Measurements from ENCODE around the gene BRSK2.
"Not testable (repeated sequence)": the region's sequence is repeated elsewhere in the genome, so short reads cannot be mapped to it uniquely, and the experiment has no call there.

BRSK2 gene

DNA sequence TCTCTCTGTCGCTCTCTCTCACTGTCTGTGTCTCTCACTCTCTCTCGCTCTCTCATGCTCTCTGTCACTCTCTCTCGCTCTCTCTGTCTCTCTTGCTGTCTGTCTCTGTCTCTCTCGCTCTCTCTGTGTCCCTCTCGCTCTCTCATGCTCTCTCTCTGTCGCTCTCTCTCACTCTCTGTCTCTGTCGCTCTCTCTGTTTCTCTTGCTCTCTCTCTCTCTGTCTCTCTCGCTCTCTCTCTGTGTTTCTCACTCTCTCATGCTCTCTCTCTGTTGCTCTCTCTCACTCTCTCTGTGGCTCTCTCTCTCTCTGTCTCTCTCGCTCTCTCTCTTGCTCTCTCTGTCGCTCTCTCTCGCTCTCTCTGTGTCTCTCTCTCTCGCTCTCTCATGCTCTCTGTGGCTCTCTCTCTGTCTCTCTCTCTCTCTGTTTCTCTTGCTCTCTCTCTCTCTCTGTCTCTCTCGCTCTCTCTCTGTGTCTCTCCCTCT is 33.2 kb upstream of the BRSK2 start:
- DNase-seq (ENCODE audit: low read depth), result no peak
- TF ChIP-seq, protein P1, sequence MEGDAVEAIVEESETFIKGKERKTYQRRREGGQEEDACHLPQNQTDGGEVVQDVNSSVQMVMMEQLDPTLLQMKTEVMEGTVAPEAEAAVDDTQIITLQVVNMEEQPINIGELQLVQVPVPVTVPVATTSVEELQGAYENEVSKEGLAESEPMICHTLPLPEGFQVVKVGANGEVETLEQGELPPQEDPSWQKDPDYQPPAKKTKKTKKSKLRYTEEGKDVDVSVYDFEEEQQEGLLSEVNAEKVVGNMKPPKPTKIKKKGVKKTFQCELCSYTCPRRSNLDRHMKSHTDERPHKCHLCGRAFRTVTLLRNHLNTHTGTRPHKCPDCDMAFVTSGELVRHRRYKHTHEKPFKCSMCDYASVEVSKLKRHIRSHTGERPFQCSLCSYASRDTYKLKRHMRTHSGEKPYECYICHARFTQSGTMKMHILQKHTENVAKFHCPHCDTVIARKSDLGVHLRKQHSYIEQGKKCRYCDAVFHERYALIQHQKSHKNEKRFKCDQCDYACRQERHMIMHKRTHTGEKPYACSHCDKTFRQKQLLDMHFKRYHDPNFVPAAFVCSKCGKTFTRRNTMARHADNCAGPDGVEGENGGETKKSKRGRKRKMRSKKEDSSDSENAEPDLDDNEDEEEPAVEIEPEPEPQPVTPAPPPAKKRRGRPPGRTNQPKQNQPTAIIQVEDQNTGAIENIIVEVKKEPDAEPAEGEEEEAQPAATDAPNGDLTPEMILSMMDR (IDR thresholded peaks at IDR 0.05; ENCODE audit: control insufficient read depth, insufficient read depth, low read depth, low read length, missing control alignments), result no peak
- no peak overlapping the region for H3K4me3 ChIP-seq (ENCODE audit: control insufficient read depth, low read depth, low read length)

DNA sequence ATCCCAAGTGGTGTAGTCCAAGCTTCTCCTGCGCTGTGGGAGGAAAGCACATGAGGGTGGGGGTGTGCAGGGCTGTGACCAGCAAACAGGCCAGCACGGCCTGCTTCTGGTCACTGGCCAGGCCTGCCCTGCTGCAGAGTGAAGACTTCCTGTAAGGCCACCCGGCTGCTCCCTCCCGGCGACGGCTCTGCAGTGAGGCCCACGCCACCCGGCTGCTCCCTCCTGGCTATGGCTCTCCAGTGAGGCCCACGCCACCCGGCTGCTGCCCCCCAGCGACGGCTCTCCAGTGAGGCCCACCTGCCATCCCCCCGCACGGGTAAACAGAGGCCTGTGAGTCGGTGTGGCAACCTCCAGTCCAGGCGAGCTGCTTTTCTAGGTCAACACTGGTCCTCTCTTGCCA is 31.4 kb upstream of the BRSK2 start:
- TF ChIP-seq, protein P1 (IDR thresholded peaks at IDR 0.05; ENCODE audit: control insufficient read depth, insufficient read depth, low read depth, low read length, missing control alignments), result no peak
- no peak for DNase-seq (ENCODE audit: low read depth)
- H3K4me3 ChIP-seq (ENCODE audit: control insufficient read depth, low read depth, low read length), result no peak overlapping the region

DNA sequence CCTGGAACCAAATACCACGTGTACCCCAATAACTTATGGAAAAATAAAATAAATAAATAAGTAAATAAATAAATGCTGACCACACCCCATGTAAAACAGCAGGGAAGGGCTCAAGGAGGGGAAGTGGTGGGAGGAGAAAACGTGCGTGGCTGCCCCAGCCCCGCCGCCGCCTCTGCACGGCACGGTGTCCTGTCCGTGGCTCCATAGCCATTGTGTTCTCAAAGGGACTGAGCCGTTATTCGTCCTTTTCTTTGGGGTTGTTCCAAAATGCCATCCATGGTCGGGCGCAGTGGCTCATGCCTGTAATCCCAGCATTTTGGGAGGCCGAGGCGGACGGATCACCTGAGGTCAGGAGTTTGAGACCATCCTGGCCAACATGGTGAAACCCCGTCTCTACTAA is 30.8 kb upstream of the BRSK2 start:
- H3K4me3 ChIP-seq (ENCODE audit: control insufficient read depth, low read depth, low read length); DNase-seq (ENCODE audit: low read depth): not testable (repeated sequence)

DNA sequence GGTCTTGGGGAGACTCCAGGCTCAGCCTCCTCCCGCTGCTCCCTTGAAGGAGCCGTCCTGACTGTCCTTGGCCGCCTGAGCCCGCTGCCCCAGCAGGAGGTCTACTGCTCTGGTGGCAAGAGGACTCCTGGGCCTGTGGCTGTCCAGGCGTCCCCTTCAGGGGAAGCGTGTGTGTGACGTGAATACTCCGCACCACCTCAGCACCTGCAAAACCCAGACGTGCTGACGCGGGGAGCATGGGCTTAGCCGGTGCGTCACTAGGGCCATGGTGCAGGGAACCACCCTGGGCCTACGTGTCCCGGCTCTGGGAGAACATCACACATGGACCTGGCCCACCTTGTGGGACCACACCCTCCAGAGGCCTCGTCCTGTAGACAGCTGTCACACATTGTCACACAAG is 30.2 kb upstream of the BRSK2 start:
- TF ChIP-seq, protein P1 (IDR thresholded peaks at IDR 0.05; ENCODE audit: control insufficient read depth, insufficient read depth, low read depth, low read length, missing control alignments), result no peak
- no peak for DNase-seq (ENCODE audit: low read depth)
- no peak overlapping the region for H3K4me3 ChIP-seq (ENCODE audit: control insufficient read depth, low read depth, low read length)

DNA sequence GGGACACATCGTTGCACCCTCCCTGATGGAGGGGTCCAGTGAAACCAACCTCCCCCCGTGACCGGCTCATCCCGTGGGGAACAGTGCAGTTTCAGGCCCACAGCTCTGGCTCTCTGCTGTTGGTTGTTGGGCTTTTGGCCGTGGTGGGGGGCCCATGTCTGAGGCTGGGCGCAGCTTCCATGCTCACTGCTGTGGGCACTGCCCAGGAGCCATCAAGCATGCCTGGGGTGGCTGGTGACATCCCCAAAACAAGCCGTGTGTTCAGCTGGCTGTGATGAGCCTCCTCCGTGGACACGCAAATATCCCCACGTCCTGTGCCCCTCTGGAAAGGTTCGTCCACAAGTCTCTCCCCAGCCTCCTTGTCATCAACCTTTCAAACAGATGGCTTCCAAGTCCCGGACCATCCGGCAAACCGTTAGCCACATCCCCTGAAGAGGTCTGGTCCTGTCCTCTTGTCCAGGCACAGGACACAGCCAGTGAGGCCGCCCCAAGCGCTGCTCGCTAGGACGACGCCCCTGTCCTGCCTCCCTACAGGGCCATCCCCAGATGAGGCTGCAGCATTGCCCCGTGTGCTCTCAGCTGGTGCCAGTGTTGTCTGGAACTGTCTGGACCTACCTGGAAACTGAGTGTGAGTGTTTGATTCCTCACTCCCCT is 29.4 kb upstream of the BRSK2 start:
- DNase-seq (ENCODE audit: low read depth), result no peak
- TF ChIP-seq, protein P1 (IDR thresholded peaks at IDR 0.05; ENCODE audit: control insufficient read depth, insufficient read depth, low read depth, low read length, missing control alignments), result no peak
- H3K4me3 ChIP-seq (ENCODE audit: control insufficient read depth, low read depth, low read length), result no peak overlapping the region

DNA sequence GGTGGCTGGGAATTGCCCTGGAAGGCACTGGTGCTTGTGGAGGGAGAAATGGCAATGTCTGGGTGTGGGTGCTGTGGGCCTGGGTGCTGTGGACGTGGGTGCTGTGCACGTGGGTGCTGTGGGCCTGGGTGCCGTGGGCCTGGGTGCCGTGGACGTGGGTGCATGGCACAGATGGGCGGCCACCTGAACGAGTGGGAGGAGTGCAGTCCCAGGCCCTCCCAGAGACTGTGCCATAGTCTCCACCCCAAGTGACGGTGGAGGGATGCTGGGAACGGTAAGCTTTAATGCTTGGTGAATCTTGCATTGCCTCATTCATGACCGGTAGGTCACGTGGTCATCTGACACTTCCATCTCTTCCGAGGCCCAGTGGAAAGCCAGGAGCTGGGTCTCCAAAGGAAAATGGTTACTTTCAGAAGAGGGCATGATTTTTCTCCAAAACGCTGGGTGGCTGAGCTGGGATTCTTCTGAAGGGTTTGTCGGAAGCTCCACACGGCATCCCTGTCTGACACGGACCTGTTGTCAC is 28.8 kb upstream of the BRSK2 start:
- TF ChIP-seq, protein P1 (IDR thresholded peaks at IDR 0.05; ENCODE audit: control insufficient read depth, insufficient read depth, low read depth, low read length, missing control alignments), result no peak
- no peak overlapping the region for H3K4me3 ChIP-seq (ENCODE audit: control insufficient read depth, low read depth, low read length)
- DNase-seq (ENCODE audit: low read depth), result no peak

DNA sequence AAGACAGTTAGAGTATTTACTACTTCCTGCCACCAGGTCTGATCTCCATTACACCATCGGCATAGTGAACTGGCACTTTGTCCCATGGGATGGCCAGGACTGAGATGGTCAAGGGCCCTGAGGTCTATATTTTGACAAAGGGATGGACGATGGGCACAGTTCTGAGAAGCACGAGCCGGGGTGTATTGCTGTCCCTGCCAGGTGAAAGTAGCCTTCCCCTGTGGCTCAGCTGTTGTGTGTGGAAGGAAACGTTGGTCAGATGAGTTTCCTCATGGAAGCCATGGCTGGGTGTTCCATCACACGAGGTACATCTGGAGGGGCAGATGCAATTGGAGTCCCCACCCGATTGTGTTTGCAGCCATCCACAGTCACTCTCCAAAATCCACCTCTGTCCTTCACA is 27.9 kb upstream of the BRSK2 start:
- TF ChIP-seq, protein P1 (IDR thresholded peaks at IDR 0.05; ENCODE audit: control insufficient read depth, insufficient read depth, low read depth, low read length, missing control alignments), result no peak
- H3K4me3 ChIP-seq (ENCODE audit: control insufficient read depth, low read depth, low read length), result no peak overlapping the region
- DNase-seq (ENCODE audit: low read depth), result no peak
